LNCAP (cell line): ENCODE data around the gene PTPA.

Source experiments
- CTCF ChIP-seq: fragments of 450-650 bp; IDR thresholded peaks from 2 replicates; pipeline ENCODE4 v1.5.1; 2017; ENCODE audit warnings: mild to moderate bottlenecking

PTPA gene

DNA sequence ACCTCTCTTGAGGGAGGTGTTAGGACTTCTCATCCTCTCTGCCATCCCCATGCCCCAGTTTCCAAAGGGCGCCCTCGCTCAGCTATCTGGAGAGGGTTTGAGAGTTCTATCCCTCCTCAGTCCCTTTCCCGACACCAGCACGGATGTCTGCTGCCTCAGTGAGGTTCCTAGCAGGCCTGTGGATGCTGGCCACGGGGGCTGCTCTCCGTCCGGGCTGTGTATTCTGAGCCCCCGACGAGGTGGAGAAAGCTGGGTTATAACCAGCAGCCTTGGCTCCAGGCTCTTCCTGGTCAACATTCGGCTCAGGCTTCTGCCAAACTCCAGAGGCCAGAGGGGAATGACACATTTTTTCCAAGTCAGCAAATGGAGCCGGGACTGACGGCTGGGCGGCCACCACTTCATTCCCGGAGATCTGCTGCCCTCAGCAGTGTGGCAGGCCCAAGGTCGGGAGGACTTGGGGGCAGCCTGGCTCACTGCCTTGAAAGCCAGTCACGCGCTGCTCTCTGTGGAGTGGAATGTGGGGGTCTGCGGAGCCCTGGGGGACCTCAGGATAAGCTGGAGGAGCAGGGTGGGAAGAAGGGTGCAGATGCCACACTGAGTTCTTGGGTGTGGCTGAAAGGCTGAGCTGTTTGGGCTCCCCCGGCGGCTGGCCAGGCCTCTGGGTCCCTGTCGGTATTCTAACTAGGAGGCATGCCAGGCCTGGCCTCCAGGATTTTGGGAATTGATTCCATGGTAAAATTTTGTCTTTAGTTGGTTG is 27.4 kb downstream of the PTPA start:
- no peak for TF ChIP-seq CTCF

DNA sequence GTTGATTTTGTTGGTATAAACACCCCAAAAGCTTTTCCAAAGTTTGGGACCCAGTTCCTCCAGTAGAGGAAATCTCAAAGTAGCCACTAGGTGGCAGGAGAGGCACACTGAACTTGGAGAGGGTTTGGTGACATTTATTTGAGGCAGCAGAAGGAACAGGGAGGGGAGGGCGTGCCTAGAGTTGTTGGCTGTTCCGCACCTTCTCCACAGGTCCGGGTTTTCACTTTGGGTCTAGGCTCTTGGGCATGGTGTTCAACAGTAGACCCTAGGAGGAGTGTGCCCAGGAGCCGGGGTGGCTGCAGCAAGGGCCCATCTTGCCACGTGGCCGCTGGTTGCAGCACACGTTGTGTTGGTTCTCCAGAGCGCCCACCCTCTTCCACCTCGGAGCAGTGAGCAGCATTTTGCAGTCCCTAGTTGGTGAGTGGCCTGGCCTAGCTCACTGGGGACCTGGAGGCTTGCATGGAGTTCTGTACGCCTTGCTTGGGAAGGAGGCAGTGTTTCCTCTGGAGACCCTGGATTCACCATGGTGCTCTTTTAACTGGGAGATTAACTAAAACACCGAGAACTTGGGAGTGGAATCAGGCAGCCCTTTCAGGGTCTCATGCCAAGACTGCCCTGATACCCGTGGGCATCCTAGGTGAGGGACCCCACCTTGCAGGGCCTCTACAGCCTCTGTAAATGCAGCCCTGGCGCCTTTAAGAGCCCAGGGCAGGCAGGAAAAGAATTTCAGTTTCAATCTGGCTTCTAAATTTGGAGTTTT is 28.2 kb downstream of the PTPA start:
- peak; percentile 86 for TF ChIP-seq CTCF

DNA sequence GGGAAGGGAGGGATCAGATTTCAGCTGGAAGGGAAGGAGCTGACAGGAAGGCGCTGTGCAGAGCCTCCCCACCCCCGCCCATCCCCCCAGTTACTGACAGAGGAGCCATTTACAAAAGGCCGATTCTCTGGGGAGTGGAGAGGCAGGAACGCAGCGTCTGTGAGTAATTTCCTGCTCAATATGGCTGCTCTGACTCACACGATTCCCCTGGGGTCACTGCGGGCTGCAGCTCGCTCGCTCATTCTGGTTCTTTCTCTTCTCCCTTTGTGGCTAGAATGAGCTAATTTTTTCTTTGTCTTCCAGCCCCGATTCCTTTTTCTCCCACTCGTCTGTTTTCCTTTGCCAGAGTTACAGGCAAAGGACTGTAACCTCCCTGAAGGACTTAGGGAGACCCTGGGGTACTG is 28.8 kb downstream of the PTPA start:
- no peak for TF ChIP-seq CTCF

DNA sequence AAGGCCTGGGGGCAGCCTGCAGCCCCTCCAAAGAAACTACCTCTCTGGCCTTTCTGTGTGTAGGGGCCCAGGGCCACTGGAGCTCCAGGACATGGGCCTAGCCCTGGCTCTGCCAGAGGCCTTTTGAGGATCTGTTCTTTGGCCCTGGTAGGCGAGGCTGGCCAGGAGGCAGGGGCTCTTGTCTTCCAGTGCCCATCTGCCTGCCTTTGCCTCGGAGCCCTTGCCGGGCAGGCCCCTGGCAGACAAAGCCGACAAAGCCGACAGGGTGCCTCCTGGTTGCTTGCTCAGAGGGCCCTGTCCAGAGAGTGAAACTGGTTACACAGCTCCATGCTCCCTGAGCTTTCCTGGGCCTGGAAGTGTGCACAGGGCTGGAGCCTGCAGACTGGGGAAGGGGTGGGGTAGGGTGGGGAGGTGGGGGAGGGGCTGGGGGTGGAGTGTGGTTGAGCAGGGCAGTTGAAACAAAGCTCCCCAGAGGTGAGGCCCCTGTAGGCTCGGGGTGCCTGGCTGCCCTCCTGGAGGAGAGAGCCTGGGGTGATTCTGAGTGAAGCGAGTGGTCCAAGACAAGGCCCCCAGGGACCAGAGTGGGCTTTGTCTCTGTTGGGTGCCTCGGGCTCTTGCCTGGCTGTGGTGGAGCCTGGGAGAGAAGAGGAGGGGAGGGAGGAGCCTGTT is 29.3 kb downstream of the PTPA start:
- no peak for TF ChIP-seq CTCF

DNA sequence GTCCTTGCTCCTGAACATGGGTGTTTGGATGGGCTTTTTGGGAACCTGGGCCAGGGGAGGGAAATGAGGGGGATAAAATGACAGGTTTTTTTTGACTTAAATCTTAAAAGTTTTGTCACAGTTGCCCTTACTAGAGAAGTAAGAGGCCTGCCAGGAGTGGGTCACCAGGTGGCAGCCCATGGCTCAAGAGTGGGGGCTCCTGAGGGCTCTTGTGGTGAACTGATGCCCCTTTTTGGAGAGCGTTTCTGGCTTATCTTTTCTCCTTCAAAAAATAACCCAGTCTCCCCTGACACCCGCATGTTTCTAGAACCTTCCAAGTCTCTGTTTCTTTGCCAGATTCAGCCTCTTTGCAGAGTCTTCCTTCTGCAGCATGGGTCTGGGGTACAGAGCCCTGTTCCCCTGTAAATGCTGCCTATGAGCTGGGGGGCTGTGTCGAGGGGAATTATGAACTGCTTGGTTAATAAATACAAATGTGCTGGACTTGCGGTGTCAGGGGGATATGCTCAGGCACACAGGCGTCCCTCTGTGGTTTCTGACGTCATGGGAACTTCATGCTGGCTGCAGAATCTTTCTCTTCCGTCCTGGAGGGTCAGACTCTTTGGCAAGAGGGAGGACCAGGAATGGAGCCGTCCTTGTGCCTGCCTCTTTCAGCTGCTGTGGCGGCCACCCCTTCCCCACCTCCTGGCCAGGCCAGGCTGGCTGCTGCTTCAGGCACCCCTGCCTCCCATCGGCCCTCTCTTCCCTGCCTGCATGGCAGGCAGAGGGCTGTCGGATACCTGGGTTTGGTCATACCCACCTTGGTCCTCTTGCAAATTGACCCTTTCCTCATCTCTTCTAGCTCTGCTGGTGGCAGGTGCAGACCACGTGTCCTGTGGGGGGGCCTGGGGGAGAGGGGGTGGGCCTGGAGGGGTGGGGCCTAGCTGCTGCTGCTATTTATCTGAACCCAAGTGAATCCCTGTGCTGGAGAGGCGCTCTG is 30.1 kb downstream of the PTPA start:
- no peak for TF ChIP-seq CTCF

- no peak for TF ChIP-seq CTCF
These were observed 31.1 kb downstream of the PTPA start for GRCh38 chr9:129142138-129142935.
